Measurements from ENCODE around the gene IL31RA. TPM values are rescaled to one million over a fixed set of nuclear protein-coding genes. Genes with fewer than 3 reads are reported as not detected.

Gene IL31RA
- total and polyA plus RNA-seq, 2 of the 13 experiments (the other 11 are each of a cell fraction or from before 2014, with no cell fraction given): not detected

GRCh38 chr5:55934115-55934613 lies 83.0 kb downstream of the IL31RA start (continued):
- peak; percentile 69; the same call in 1 of the 2 replicates for TF ChIP-seq SP5 (CRISPR knock-in tag; IDR thresholded peaks at IDR 0.05; ENCODE audit: borderline replicate concordance, low read depth)
- TF ChIP-seq, protein P1, sequence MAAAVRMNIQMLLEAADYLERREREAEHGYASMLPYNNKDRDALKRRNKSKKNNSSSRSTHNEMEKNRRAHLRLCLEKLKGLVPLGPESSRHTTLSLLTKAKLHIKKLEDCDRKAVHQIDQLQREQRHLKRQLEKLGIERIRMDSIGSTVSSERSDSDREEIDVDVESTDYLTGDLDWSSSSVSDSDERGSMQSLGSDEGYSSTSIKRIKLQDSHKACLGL (CRISPR knock-in tag; IDR thresholded peaks at IDR 0.05): no peak
- TF ChIP-seq CBFB (CRISPR knock-in tag; IDR thresholded peaks at IDR 0.05): peak; percentile 67; the same call in 1 of the 2 replicates
- TF ChIP-seq TP53 (CRISPR knock-in tag; conservative IDR thresholded peaks at IDR 0.05): 0 out of 2 replicates have a peak, but pooled peaks have one; percentile 45
- TF ChIP-seq KAT7 (CRISPR knock-in tag; IDR thresholded peaks at IDR 0.05; ENCODE audit: borderline replicate concordance): peak; percentile 15; the same call in 1 of the 2 replicates
- peak; percentile 98 for TF ChIP-seq GATAD2A (CRISPR knock-in tag; IDR thresholded peaks at IDR 0.05)
- 0 out of 2 replicates have a peak, but pooled peaks have one; percentile 26 for TF ChIP-seq ZNF160 (CRISPR knock-in tag; IDR thresholded peaks at IDR 0.05)
- TF ChIP-seq ZNF234 (CRISPR knock-in tag; conservative IDR thresholded peaks at IDR 0.05): no peak
- TF ChIP-seq ZNF468 (CRISPR knock-in tag; IDR thresholded peaks at IDR 0.05): no peak
- TF ChIP-seq ZNF629 (CRISPR knock-in tag; conservative IDR thresholded peaks at IDR 0.05): peak; percentile 37; the same call in 1 of the 2 replicates
- TF ChIP-seq, protein P2, sequence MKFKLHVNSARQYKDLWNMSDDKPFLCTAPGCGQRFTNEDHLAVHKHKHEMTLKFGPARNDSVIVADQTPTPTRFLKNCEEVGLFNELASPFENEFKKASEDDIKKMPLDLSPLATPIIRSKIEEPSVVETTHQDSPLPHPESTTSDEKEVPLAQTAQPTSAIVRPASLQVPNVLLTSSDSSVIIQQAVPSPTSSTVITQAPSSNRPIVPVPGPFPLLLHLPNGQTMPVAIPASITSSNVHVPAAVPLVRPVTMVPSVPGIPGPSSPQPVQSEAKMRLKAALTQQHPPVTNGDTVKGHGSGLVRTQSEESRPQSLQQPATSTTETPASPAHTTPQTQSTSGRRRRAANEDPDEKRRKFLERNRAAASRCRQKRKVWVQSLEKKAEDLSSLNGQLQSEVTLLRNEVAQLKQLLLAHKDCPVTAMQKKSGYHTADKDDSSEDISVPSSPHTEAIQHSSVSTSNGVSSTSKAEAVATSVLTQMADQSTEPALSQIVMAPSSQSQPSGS (CRISPR knock-in tag; IDR thresholded peaks at IDR 0.05): peak; percentile 99
- TF ChIP-seq HHEX (CRISPR knock-in tag; IDR thresholded peaks at IDR 0.05): peak; percentile 92
- TF ChIP-seq, protein P3, sequence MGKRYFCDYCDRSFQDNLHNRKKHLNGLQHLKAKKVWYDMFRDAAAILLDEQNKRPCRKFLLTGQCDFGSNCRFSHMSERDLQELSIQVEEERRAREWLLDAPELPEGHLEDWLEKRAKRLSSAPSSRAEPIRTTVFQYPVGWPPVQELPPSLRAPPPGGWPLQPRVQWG (CRISPR knock-in tag; IDR thresholded peaks at IDR 0.05; ENCODE audit: borderline replicate concordance, low read depth): no peak
- peak; percentile 83 for TF ChIP-seq LCORL (IDR thresholded peaks at IDR 0.05)
- TF ChIP-seq LCORL (CRISPR knock-in tag; IDR thresholded peaks at IDR 0.05): peak; percentile 83
- TF ChIP-seq MTA1 (CRISPR knock-in tag; IDR thresholded peaks at IDR 0.05; ENCODE audit: borderline replicate concordance): peak; percentile 90
- peak; percentile 100 for TF ChIP-seq CREB1 (IDR thresholded peaks at IDR 0.05)
- TF ChIP-seq CREB1 (CRISPR knock-in tag; IDR thresholded peaks at IDR 0.05): peak; percentile 92
- TF ChIP-seq SRY (CRISPR knock-in tag; IDR thresholded peaks at IDR 0.05): no peak
- no peak; the same call in none of the 2 replicates for TF ChIP-seq HMG20B (CRISPR knock-in tag; conservative IDR thresholded peaks at IDR 0.05)
- peak; percentile 83 for TF ChIP-seq ZBTB7B (CRISPR knock-in tag; IDR thresholded peaks at IDR 0.05)
- 0 out of 2 replicates have a peak, but pooled peaks have one; percentile 66 for TF ChIP-seq SATB2 (CRISPR knock-in tag; IDR thresholded peaks at IDR 0.05)
- TF ChIP-seq ATRX (CRISPR knock-in tag; IDR thresholded peaks at IDR 0.05; ENCODE audit: borderline replicate concordance): no peak
- peak; percentile 71 for TF ChIP-seq ZNF563 (CRISPR knock-in tag; IDR thresholded peaks at IDR 0.05)
- peak; percentile 96 for TF ChIP-seq ZFP36L1 (CRISPR knock-in tag; IDR thresholded peaks at IDR 0.05)
- peak; percentile 99 to 100 for TF ChIP-seq EP300 (IDR thresholded peaks at IDR 0.05; ENCODE audit: low read depth in 2 of 2, low read length in 2 of 2)
- peak; percentile 98 for TF ChIP-seq EP300 (CRISPR knock-in tag; IDR thresholded peaks at IDR 0.05; ENCODE audit: borderline replicate concordance)
- TF ChIP-seq ZNF282 (IDR thresholded peaks at IDR 0.05; ENCODE audit: partially characterized antibody): no peak
- TF ChIP-seq EZH2 (conservative IDR thresholded peaks at IDR 0.05; ENCODE audit: low read depth, low read length): no peak
- TF ChIP-seq CSRNP2 (CRISPR knock-in tag; conservative IDR thresholded peaks at IDR 0.05; ENCODE audit: low read depth): 0 out of 2 replicates have a peak, but pooled peaks have one; percentile 36

Data from HepG2 (cell line).